Type B pancreatic cell (in vitro differentiated cells): ENCODE data around the gene NOTCH4. TPM values are rescaled to one million over a fixed set of nuclear protein-coding genes. Genes with fewer than 3 reads are reported as not detected.

Experiments
- DNase-seq: peaks from one replicate; pipeline ENCODE4 v3.0.0; 2021; ENCODE audit warnings: mixed read lengths; ENCODE audit not compliant: unreplicated experiment; ENCODE audit errors: extremely low spot score
- H3K27ac Mint-ChIP-seq: 2 replicates; pipeline ENCODE4 v1.8.0; 2021; ENCODE audit warnings: mild to moderate bottlenecking, mixed read lengths
- H3K27me3 Mint-ChIP-seq: 2 replicates; pipeline ENCODE4 v1.8.0; 2021; ENCODE audit warnings: mixed read lengths
- H3K36me3 Mint-ChIP-seq: 2 replicates; pipeline ENCODE4 v1.8.0; 2021; ENCODE audit warnings: mixed read lengths
- H3K4me1 Mint-ChIP-seq: one replicate; pipeline ENCODE4 v1.8.0; 2021; ENCODE audit warnings: mixed read lengths; ENCODE audit not compliant: unreplicated experiment
- H3K4me3 Mint-ChIP-seq: 2 replicates; pipeline ENCODE4 v1.8.0; 2021; ENCODE audit warnings: mild to moderate bottlenecking, mixed read lengths
- H3K9me3 Mint-ChIP-seq: 2 replicates; pipeline ENCODE4 v1.8.0; 2021; ENCODE audit warnings: mixed read lengths
- CTCF ChIP-seq: fragments of 200-600 bp; sonication (generic); conservative IDR thresholded peaks from 2 replicates; pipeline ENCODE4 v1.5.0; 2021; ENCODE audit warnings: antibody characterized with exemption, mild to moderate bottlenecking
- total RNA-seq: library from RNA; stranded (reverse); gene quantifications from 2 replicates; pipeline ENCODE4 v1.2.1, GENCODE V29; 2021; ENCODE audit warnings: low replicate concordance

Gene NOTCH4
- total RNA-seq, 1 donor from 2014 or later = 1.9 TPM

- no peak overlapping the region for H3K4me3 Mint-ChIP-seq
- H3K4me1 Mint-ChIP-seq = peaks cover 36% of the 10 kb centered on the region
- DNase-seq = no peak
- H3K27me3 Mint-ChIP-seq = peaks cover 21% of the 10 kb centered on the region
- H3K36me3 Mint-ChIP-seq = no peaks in the 10 kb centered on the region
- no peaks in the 10 kb centered on the region for H3K9me3 Mint-ChIP-seq
- H3K27ac Mint-ChIP-seq = no peak overlapping the region
- no peak for TF ChIP-seq CTCF
These were observed 74.6 kb downstream of the NOTCH4 start for GRCh38 chr6:32149092-32149755.

GRCh38 chr6:32148289-32149091 lies 75.4 kb downstream of the NOTCH4 start:
- Mint-ChIP-seq H3K4me3 (no peak overlapping the region), H3K27ac (no peak overlapping the region), H3K4me1 (peaks cover 31% of the 10 kb centered on the region), H3K36me3 (no peaks in the 10 kb centered on the region), H3K9me3 (no peaks in the 10 kb centered on the region), H3K27me3 (peaks cover 21% of the 10 kb centered on the region)
- no peak for TF ChIP-seq CTCF
- no peak for DNase-seq

- Mint-ChIP-seq H3K27ac (no peak overlapping the region), H3K4me3 (no peak overlapping the region), H3K4me1 (peaks cover 24% of the 10 kb centered on the region), H3K36me3 (no peaks in the 10 kb centered on the region), H3K9me3 (no peaks in the 10 kb centered on the region), H3K27me3 (peaks cover 18% of the 10 kb centered on the region)
- no peak for DNase-seq
- TF ChIP-seq CTCF = no peak
These were observed 76.3 kb downstream of the NOTCH4 start for GRCh38 chr6:32147401-32148132.

- Mint-ChIP-seq H3K9me3 (no peaks in the 10 kb centered on the region), H3K27ac (no peak overlapping the region)
These were observed 77.2 kb downstream of the NOTCH4 start for GRCh38 chr6:32146687-32147086.

More at GRCh38 chr6:32146687-32147086, 77.2 kb downstream of the NOTCH4 start:
- Mint-ChIP-seq H3K4me3 (no peak overlapping the region), H3K36me3 (no peaks in the 10 kb centered on the region), H3K27me3 (peaks cover 18% of the 10 kb centered on the region), H3K4me1 (peaks cover 18% of the 10 kb centered on the region)
- no peak for DNase-seq
- no peak for TF ChIP-seq CTCF
